NCI-H128 (cell line): ENCODE measurements around the gene AK8.

ENCODE experiments used
- DNase-seq: peaks from one replicate; lab custom pipeline; 2025; ENCODE audit not compliant: unreplicated experiment; lab: John Stamatoyannopoulos, UW

AK8 gene

DNA sequence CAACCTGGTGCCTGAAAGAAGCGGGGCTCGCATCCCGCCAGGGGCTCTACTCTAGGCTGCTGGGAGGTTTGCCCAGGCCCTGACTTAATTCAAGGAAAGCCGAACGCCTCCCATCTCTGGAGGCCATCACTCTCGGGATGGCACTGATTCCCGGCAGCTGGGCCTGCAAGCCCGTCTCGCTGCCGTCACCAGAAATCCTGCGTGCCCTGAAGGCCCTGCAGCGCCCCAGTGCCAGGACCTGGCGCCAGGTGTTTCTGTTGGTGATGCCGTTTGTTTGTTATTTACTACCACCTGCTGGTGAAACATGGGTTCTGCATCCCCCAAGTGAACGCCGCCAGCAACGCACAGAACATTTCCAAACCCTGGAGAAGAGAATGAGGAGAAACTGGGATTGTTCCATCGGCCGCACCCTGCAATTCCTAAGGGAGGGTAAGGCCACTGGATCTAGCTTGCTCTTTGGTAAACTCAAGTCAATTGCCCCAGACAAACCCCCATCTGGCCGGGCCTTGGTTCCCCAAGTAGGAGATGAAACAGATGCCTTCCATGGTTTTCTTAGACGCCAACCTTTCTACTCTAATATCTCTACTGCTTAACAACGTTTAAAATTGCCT lies 77.9 kb downstream of the AK8 start:
- peak; percentile 62 for DNase-seq

DNA sequence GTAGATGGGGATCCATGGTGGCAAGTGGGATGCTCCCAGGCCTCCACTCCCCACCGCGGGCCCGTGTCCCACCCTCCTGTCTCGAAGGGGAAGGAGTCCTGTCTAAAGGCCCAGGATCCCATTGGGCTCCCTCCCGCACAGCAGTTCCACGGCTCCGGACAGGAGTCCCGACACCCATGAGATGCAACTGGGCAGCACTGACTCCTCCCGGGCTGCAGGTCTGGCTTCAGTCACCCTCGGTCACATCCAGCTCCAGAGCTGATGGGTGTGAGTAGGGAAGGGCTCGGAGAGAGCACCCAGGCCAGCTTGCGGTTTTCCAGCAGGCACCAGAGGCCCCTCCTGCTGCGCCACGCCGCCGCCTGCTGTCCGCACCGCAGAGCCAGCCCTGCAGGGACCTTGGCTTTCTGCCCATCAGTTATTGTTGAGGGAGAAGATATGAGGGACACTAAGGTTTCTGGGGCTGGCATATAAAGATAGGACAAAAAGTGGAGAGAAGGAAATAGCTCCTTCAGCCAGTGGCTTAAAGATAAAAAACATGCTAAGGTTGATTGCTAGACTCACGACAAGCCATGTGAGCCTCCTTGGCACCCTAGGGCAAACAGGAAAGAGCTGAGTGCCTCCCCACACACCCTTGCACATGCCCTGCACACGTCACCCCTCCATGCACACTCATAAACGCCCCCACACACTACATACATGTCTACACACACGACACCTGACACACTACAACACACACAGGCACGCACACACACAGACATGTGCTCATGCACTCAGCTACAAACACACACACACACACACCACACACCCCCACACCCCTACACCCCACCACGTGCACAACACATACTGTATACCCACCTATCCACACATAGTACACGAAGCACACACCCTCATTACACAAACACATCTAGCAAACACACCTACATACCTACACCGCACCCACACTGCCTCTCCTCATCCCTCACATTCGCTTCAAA lies 79.0 kb downstream of the AK8 start:
- no peak for DNase-seq

DNA sequence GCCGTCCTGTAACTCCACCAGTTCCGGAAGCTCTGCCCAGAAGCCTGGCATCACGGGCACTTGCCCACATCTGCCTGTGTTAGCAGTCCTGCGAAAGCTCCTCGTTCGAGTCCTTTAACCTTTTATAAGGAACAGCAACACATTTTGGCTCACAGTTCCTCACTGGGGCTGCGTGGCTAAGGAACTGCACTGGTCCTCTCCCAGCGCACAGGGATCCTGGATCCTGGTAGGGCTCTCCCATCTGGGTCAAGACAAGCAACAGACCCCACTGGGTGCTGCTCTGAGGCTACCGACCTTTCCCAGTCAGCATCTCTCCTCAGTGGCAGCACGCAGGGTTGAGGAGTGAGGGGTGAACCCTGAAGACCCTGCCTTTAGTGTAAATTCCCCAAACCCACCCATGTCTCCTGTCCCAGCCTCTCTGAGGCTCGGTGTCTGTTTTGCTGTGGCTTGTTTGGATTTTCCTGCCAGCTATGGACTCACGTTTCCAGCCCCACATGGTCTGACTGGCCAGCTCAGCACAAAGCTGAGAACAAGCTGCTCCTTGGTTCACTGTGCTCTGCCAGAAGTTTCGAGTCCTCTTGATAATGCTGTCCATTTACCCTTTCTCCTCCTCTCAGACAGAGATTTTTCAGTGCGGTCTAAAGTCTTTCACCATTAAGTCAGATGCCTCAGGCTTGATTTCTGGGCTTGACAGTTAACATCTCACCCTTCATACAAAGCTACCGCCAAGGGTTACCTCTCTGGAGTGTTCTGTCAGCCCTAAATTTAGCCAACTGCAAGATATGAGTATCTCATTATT lies 80.0 kb downstream of the AK8 start:
- no peak for DNase-seq

DNA sequence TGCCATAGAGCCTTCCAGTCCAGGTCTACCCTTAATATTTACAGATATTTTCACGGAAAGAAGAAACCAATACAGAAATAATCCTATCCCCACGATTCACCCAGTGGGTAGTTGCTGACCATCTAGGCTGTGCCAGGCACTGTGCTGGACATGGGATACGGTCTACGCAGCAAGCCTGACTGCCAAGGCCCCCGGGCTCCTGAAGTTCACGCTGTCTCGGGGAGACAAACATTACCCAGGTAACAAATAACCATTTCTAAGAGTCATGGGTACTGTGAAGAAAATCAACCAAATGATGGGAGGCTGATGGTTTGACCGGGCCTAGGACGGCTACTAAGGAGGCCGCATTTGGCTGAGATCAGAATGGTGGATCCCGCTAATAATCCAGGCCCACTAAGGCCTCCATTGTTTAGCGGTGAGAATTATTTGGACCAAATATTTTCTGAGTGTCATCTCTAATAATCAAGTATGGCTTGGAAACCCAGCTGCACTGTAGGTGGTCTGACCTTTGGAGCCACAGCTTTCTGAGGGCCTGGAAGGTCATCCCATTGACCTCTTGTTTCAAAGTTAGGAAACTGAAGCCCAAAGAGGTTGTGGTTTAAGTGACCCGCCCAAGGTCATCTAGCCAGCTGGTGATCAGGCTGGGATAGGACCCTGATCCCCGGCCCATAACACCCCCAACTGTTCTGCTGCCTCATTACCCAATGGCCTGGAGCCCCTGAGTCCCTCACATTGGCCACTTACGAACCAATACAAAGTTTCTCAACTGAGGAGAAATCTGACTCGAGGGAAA lies 82.4 kb downstream of the AK8 start:
- DNase-seq: no peak

DNA sequence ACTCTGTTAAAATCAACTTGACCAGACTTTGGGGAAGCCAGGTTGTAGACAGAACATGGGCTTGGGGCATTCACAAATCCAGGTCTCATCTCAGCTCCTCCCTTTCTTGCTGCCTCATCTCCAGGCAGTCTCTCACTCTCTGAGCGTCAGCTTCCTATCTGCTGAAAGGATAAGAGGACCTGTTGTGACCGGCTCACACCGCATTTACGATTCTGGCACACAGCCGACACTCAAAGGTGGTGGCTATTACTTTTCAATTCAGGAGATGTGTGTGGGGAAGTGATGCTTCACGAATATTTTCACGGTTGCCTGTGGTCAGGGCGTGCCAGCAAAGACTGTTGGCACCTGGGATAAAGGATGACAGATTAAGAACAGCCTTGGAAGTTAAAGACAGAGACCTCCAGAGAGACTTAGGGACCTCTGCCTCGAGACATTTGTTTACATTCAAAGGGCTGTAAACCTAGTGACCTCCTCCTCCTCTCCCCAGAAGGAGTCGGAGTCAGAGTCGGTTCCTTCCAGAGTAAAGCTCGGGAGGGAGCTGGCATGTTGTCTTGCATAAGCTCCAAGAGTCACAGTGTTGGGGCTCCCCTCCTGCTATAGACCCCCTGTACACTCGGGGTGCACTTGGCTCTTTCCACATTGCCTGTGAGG lies 83.2 kb downstream of the AK8 start:
- no peak for DNase-seq

DNA sequence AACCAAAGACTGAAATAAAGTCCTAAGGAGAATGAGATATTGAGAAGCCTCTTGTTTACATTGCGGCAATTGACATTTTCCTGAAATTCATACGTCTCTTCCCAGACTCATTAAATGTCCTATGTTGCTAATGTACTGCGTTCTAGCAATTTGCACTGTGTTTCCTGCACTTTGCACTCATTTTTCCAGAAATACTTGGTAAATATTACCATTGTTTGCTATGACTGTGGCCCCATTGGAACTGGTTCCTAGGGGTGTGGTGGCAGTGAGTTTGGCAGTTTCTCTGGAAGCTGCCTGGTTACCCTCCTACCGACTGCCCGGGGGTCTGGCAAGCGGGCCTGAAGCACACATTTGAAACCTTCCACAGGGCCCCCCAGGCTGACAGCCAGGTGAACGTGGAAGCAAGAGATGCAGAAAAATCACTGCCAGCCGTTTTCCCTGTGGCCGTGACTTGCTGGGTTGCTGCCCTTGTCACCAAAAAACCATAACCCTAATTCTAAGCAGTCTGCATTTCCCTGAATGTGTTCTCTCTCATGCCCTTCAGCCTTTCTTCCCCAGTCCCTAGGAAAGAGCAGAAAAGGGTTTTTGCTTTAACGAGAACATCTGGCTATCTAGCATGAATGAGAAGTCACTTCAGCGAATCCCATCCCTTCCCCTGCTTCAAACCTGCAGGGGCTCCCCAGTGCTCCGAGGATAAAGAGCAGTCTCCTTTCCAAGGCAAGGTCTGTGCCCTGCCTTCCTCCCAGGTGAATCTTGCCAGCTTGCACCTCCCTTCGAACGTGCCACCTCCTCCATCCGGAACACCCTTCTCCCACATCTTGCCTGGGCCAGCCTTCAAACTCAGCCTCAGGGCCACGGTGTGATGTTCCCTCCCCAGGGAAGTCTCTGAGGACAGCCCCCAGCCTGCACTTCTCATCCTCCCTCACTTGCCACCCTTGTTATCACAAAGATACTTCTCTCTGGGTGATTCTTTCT lies 84.2 kb downstream of the AK8 start:
- DNase-seq: no peak

DNA sequence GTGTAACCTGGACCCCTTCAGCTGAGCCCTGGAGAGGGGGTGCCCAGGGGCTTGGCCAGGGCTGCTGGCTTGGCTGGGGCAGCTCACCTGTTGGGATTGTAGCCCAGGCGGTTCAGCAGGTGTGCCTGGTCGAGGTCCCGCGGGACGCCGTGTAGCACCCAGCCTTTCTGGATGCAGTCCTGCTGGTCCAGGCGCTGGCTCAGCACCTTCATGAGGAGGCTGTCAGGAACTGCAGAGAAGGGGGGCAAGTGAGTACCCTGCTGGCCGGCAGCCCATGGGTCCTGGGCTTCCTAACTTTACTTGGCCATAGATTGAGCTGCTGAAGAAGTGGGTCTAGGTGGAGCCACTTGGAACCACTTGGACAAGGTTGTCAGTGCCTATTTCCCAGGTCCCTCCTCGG lies 85.5 kb downstream of the AK8 start:
- no peak for DNase-seq

DNA sequence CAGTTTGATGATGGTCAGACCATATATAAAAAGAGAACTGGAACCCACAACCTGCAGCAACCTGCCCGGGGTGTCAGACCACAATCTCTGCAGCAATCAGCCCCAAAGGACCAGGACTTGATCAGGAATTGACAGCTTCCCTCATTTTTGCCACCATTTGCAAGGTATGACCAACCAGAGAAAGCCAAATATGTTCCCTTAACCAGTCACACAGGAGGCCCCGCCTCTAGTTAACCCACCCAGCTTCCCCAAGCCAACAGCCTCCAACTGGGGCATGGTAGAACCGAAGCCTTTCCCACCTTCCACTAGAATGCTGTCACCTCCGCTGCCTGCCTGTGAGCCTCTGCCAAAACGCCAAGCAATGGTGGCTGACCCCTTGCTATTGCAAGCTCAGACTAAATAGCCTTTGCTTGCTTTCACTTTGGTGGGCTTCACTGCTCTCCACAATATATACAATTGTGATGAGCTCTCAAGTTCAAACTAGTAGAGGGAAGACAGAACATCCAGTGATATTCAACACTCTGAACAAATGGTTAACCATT lies 86.3 kb downstream of the AK8 start:
- DNase-seq: no peak

DNA sequence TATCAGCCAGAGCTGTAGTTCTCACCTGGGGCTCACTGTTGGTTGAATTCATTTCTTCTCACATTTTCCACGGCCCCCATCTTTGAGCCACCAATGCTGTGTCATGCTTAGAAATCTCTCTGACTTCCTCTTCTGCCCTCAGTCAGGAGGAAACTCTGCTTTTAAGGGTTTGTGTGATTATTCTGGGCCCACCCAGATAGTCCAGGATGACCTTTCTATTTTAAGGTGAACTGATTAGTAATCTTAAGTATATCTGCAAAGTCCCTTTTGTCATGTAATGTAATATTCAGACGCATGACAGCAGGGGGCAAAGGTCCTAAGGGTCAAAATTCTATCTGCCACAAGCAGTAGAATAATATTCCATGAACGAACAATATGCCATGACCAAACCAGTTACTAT lies 88.4 kb downstream of the AK8 start:
- no peak for DNase-seq

DNA sequence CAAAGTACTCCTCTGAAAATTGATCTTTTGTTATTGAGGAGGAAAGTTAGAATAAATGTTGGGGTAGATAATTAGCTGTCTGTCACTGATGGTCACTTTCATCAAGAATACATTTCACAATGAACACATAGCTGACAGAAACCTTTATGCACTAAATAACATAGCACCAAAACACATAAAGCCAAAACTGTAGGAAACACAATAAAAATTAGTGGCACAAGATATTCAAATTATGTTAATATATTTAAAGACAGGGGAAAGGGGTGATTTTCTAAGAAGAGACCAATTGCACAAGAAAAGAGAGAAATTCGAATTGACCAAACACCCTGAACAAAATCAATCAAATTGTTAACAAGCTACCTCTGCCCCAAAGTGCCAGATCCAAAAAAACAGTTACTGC lies 89.7 kb downstream of the AK8 start:
- DNase-seq: no peak

DNA sequence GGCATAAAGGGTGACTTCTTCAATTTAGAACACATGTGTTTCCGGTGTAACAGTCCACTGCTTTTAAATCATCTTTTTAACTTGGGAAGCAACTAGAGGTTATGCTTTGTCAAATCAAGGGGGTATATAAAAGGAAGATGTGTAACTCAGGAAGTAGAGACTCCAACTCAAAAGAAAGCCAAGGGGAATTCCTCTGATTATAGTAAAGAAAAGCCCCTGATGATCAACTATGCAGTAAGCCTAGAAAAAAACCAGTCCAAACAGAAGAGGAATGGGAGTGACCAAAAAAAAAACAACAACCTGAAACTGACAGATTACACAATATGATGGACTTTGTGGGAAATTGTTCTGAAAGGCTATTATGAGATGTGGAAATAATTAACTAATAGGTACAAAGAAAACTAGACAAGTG lies 90.3 kb downstream of the AK8 start:
- DNase-seq: no peak

DNA sequence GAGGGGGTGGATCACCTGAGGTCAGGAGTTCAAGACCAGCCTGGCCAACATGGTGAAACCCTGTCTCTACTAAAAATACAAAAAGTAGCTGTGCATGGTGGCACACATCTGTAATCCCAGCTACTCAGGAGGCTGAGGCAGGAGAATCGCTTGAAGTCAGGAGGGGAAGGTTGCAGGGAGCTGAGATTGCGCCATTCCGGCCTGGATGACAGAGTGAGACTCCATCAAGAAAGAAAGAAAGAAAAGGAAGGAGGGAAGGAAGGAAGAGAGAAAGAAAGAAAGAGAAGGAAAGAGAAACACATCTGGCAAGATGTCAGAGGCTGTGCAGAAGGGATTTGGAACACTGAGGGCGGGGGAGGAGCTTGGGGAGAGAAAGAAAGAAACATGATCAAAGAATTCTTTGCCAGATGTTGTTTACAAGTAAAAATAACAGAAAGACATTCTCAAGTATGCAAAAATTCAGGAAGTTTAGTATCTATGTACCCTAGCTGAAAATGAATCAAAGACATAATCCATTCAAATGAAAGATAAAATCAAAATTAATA lies 93.7 kb downstream of the AK8 start:
- DNase-seq: no peak

DNA sequence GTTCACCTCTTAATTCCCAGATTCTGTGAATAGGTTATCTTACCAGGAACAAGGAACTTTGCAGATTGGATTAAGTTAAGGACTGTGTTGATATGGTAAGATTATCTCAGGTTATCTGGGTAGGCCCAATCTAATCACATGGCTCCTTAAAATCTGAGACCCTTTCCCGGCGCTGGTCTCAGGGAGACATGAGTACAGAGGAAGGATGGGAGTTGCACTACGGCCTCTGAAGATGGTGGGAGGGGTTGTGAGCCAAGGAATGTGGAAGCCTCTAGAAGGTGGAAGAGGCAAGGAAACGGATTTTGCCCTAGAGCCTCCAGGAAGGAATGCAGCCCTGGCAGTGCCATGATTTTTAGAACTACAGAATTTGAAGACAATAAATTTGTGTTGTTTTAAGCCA lies 95.1 kb downstream of the AK8 start:
- no peak for DNase-seq

DNA sequence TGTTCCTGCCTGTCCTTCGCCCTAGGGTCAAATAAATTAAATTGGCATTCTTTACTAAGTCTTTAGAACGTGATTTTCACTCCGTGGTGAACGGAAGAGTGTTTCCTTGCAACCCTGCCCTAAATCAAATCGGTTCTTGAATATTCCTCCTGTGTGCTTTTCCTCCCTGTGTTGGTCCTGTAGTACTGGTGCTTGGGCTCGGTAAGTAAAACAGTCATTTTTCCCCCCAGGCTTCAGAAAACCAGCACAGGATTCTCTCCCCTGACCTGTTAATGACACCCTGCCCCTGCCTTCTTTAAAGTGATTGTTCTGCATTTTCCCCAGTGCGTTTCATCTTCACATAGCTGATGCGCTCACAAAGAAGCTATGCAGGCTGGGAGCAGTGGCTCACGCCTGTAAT lies 96.0 kb downstream of the AK8 start:
- DNase-seq: no peak

DNA sequence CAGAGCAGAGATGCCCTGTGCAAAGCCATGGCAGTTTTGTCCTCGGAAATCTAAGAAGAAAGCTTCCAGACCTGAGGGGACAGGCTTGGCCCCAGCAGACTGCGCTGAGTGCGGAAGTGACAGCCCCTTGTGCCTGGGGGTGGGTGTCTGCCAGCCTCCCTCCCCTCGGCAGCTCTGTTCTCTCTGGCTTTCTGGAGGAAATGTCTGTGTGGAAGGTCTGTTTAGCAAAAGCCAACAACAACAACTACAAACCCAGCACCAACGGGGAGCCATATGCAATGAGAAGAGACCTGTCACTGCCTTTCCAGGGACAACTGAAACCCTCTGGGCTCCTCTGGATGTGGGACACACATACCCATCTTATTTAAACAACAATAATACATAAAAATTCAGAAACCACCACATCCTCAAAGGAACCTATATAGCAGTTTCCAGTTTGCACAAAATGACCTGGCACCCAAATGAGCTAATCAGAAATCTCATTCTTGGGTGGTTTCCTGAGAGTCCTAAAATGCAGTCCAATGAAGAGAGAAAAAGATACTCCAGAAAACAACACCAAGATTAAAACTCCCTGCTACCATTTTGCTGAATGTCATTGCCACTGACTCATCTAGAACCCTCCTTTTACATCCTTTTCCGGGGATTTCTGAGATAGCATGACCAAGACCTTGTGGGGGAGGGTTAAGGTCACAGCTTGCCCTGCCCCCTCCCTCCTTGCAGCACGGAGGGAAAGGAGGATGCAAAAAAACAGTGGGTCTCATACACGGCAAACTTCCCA lies 97.7 kb downstream of the AK8 start:
- no peak for DNase-seq

DNA sequence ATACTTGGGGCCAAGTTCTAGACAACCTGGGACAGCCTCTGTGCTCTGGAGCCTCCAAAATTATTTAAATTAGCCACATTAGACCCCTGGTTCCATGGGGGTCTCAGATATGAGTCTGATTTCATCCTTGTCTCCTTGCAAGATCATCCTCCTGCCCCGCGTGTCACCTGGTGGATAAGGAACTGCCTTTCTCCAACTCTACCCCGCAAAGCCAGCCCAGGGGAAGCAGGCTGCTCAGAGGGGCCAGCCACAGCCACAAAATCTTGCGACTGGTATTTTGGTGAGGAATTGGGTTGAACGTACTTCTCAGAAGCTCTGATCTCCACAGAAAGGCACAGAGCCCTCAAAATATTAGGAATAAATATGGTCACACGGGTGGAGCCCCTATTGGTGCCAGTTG lies 101.2 kb downstream of the AK8 start:
- no peak for DNase-seq

DNA sequence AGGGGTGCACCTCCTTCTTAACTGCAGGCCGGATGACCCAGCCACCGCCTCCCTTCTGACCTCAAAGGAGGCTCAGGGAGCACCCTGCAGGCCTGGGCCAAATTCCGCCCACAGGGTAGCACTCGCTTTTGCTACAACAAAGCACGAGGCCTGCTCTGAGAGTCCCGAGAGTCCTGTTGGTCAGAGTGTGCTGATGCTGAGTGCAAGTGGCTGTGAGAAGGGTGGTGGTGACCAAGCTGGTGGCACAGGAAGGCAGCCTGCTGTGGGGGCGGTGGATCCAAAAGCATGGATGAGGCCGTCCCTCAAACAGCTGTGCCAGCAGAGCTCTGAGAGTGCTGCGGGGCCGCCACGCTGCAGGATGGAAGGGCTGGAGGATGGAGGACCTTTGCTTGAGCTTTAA lies 101.8 kb downstream of the AK8 start:
- DNase-seq: no peak

DNA sequence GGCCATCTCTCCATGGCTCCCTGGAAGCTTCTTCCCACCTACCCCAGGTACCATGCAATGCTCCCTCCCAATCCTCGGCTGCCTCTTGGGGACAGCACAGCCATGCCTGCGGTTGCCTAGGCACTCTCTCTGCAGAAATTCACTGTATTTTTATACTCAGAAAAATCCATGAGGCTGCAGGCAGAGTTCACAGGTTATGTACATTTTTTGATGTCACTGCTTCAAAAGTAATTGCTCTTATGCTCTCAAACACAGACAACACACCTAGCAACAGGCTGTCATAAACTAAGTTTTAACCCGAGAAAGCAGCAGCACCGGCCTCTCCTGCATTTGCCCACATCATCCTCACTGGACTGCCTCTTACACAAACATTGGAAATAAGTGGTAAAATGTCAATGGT lies 102.4 kb downstream of the AK8 start:
- no peak for DNase-seq
